RWPE1 (cell line): ENCODE measurements around the gene MAP2K1.
A peak's percentile ranks its signal among the peaks of the same experiment; 100 is the strongest.

ENCODE experiments used
- CTCF ChIA-PET: fragments of 350-600 bp; sonication (Branson Sonifier 250); formaldehyde crosslinking; extraction: SDS; loops from one replicate; lab custom pipeline; 2021; lab: Yijun Ruan, JAX
- POLR2A ChIA-PET: fragments of 400-600 bp; formaldehyde crosslinking; extraction: SDS; loops from one replicate; lab custom pipeline; 2020; ENCODE audit warnings: antibody characterized with exemption; ENCODE audit not compliant: low non-redundant PET; lab: Yijun Ruan, JAX
- DNase-seq: peaks from one replicate; pipeline ENCODE4 v3.0.0; 2012; ENCODE audit warnings: low spot score
- H3K27ac ChIP-seq: fragments of 450-650 bp; 2 replicates; pipeline ENCODE4 v1.5.1; 2017
- CTCF ChIP-seq: fragments of 450-650 bp; conservative IDR thresholded peaks from 2 replicates; pipeline ENCODE4 v1.5.1; 2017; ENCODE audit warnings: low read depth, mild to moderate bottlenecking

Gene MAP2K1

GRCh38 chr15:66387163-66388042 is 691 bp downstream of the MAP2K1 start:
- peak; percentile 71 for DNase-seq
- H3K27ac ChIP-seq: peak overlapping the region; percentile 85
- ChIA-PET CTCF (interaction anchor here (0.5 to 4.0 kb wide), 9 partner anchors 12 to 687 kb away, joined by 3 to 31 read pairs (median 3); partner anchors contain the start of gene SNAPC5), POLR2A (interaction anchor here (0.6 to 1.0 kb wide), 2 partner anchors 31 to 114 kb away, joined by 3 to 4 read pairs; partner anchors contain the start of gene TIPIN)
- TF ChIP-seq CTCF: peak; percentile 77

GRCh38 chr15:66388043-66388363 is 1.3 kb downstream of the MAP2K1 start:
- DNase-seq: no peak
- TF ChIP-seq CTCF: peak; percentile 38
- POLR2A ChIA-PET: no interaction called here
- CTCF ChIA-PET: interaction anchor here (0.5 to 4.0 kb wide), 5 partner anchors 12 to 686 kb away, joined by 3 to 31 read pairs (median 4); partner anchors contain the start of gene SNAPC5
- peak overlapping the region; percentile 85 for H3K27ac ChIP-seq

GRCh38 chr15:66388576-66388975 is 1.9 kb downstream of the MAP2K1 start:
- H3K27ac ChIP-seq: peak overlapping the region; percentile 13; the same call in 1 of the 2 replicates
- ChIA-PET POLR2A (no interaction called here), CTCF (interaction anchor here (0.5 to 4.0 kb wide), 3 partner anchors 81 to 109 kb away, joined by 3 to 31 read pairs (median 4); partner anchors contain the start of gene SNAPC5)
- no peak for DNase-seq
- TF ChIP-seq CTCF: no peak

GRCh38 chr15:66389098-66389858 is 2.6 kb downstream of the MAP2K1 start:
- POLR2A ChIA-PET: no interaction called here
- peak overlapping the region; percentile 13; the same call in 1 of the 2 replicates for H3K27ac ChIP-seq
- DNase-seq: no peak
- no peak for TF ChIP-seq CTCF
- CTCF ChIA-PET: no interaction called here

- CTCF ChIA-PET: no interaction called here
Observed at GRCh38 chr15:66389859-66390381, 3.2 kb downstream of the MAP2K1 start.

More at GRCh38 chr15:66389859-66390381, 3.2 kb downstream of the MAP2K1 start:
- H3K27ac ChIP-seq: no peak overlapping the region
- peak; percentile 41 for DNase-seq
- POLR2A ChIA-PET: no interaction called here
- no peak for TF ChIP-seq CTCF
